Esophagus squamous epithelium (tissue), 4 donors: Measurements from ENCODE around the gene HECTD1.

Experiments
- CTCF ChIP-seq, 6 experiments: fragments of 450-650 bp in 4 of 6; fragments of 200-600 bp in 2 of 6; sonication (generic) in 2 of 6; IDR thresholded peaks; one replicate each; pipeline ENCODE4 v1.5.1; 2016 to 2019; ENCODE audit warnings: antibody characterized with exemption in 6 of 6, mild to moderate bottlenecking in 4 of 6, moderate library complexity in 4 of 6
- POLR2A ChIP-seq, 4 donors: fragments of 450-650 bp; IDR thresholded peaks; one replicate each; pipeline ENCODE4 v1.6.1; 2017; ENCODE audit warnings: antibody characterized with exemption in 4 of 4, mild to moderate bottlenecking in 4 of 4, moderate library complexity in 3 of 4

- TF ChIP-seq CTCF (IDR thresholded peaks at IDR 0.05), result no peak
- TF ChIP-seq POLR2A (IDR thresholded peaks at IDR 0.05), result no peak
Measured at GRCh38 chr14:31080056-31080455, 127.5 kb downstream of the HECTD1 start.
